Gastroesophageal sphincter (tissue), 3 donors: ENCODE results near the gene LRRTM4.

Experiments used
- CTCF ChIP-seq, 4 experiments: fragments of 200-600 bp in 2 of 4; fragments of 450-650 bp in 2 of 4; sonication (generic) in 1 of 4; IDR thresholded peaks; one replicate each; pipeline ENCODE4 v1.5.1; 2017 to 2019; ENCODE audit warnings: antibody characterized with exemption in 4 of 4, mild to moderate bottlenecking in 2 of 4, moderate library complexity in 2 of 4
- POLR2A ChIP-seq, 2 donors: fragments of 450-650 bp; IDR thresholded peaks; one replicate each; pipeline ENCODE4 v1.6.1; 2017; ENCODE audit warnings: antibody characterized with exemption in 2 of 2, mild to moderate bottlenecking in 2 of 2, moderate library complexity in 1 of 2

- TF ChIP-seq CTCF (IDR thresholded peaks at IDR 0.05) (no peak), POLR2A (IDR thresholded peaks at IDR 0.05) (no peak)
Observed at GRCh38 chr2:77508511-77508910, 13.7 kb downstream of the LRRTM4 start.
